ENCODE results near the gene PVR. TPM values are rescaled to one million over a fixed set of nuclear protein-coding genes. Genes with fewer than 3 reads are reported as not detected.

Gene PVR
- total and polyA plus RNA-seq, 4 donors = 11.4 to 49.0 (median 32.1) TPM

GRCh38 chr19:44694184-44694579 is 50.5 kb downstream of the PVR start:
- H3K4me1 ChIP-seq (ENCODE audit: control insufficient read depth in 4 of 4, insufficient read depth in 4 of 4, low read length in 3 of 4) = peaks cover 23 to 69% (median 63%) of the 10 kb centered on the region in 4 donors
- H3K27ac ChIP-seq (ENCODE audit: low read depth in 1 of 2, low read length in 2 of 2) = peak overlapping the region; percentile 63 to 64
- H3K4me3 ChIP-seq (ENCODE audit: low read depth in 1 of 3, low read length in 3 of 3) = no peak overlapping the region
- no peak for DNase-seq (ENCODE audit: low spot score)
- TF ChIP-seq RAD21 (IDR thresholded peaks at IDR 0.05) (peak in 1 of 2 donors; percentile 43), NR2F2 (IDR thresholded peaks at IDR 0.05) (no peak), CTCF (IDR thresholded peaks at IDR 0.05; ENCODE audit: low read depth, low read length, missing input control) (peak; percentile 23), HNF4G (IDR thresholded peaks at IDR 0.05) (no peak)
- H3K9ac ChIP-seq (ENCODE audit: low read depth in 1 of 2, low read length in 2 of 2) = no peak overlapping the region
- H3K27me3 ChIP-seq (ENCODE audit: control insufficient read depth in 4 of 4, insufficient read depth in 4 of 4, low read length in 3 of 4) = no peaks in the 10 kb centered on the region
- H3K9me3 ChIP-seq (ENCODE audit: control insufficient read depth in 4 of 4, low read length in 3 of 4) = no peaks in the 10 kb centered on the region
- H3K36me3 ChIP-seq (ENCODE audit: control insufficient read depth in 4 of 4, insufficient read depth in 3 of 4, low read depth in 1 of 4, low read length in 3 of 4) = no peaks in the 10 kb centered on the region
- WGBS = 45% methylated on average over 2 of the region's 2 CpGs

GRCh38 chr19:44696939-44697669 is 53.4 kb downstream of the PVR start:
- peaks cover 15 to 51% (median 47%) of the 10 kb centered on the region in 4 donors for H3K4me1 ChIP-seq (ENCODE audit: control insufficient read depth in 4 of 4, insufficient read depth in 4 of 4, low read length in 3 of 4)
- DNase-seq (ENCODE audit: low spot score) = no peak
- no peak for TF ChIP-seq JUND (IDR thresholded peaks at IDR 0.05)
- no peak for TF ChIP-seq HNF4G (IDR thresholded peaks at IDR 0.05)
- no peak for TF ChIP-seq RXRA (IDR thresholded peaks at IDR 0.05)
- TF ChIP-seq MAX (IDR thresholded peaks at IDR 0.05) = no peak
- TF ChIP-seq SP1 (IDR thresholded peaks at IDR 0.05) = no peak
- no peak for TF ChIP-seq RAD21 (IDR thresholded peaks at IDR 0.05)
- no peak for TF ChIP-seq YY1 (IDR thresholded peaks at IDR 0.05)
- TF ChIP-seq EGR1 (IDR thresholded peaks at IDR 0.05; ENCODE audit: low read depth in 2 of 2) = no peak
- TF ChIP-seq CTCF (IDR thresholded peaks at IDR 0.05; ENCODE audit: low read depth, low read length, missing input control) = no peak
- no peak for TF ChIP-seq NR2F2 (IDR thresholded peaks at IDR 0.05)
- TF ChIP-seq FOXA2 (IDR thresholded peaks at IDR 0.05) = no peak
- no peak for TF ChIP-seq FOXA1 (IDR thresholded peaks at IDR 0.05)
- no peak for TF ChIP-seq GABPA (IDR thresholded peaks at IDR 0.05 in 1 of 2, conservative IDR thresholded peaks at IDR 0.05 in 1 of 2)
- no peak for TF ChIP-seq ZBTB33 (IDR thresholded peaks at IDR 0.05)
- TF ChIP-seq TAF1 (conservative IDR thresholded peaks at IDR 0.05) = no peak
- TF ChIP-seq HNF4A (conservative IDR thresholded peaks at IDR 0.05) = no peak
- no peak for TF ChIP-seq ATF3 (IDR thresholded peaks at IDR 0.05)
- TF ChIP-seq REST (IDR thresholded peaks at IDR 0.05) = no peak
- no peak overlapping the region for H3K4me3 ChIP-seq (ENCODE audit: low read depth in 1 of 3, low read length in 3 of 3)
- no peaks in the 10 kb centered on the region for H3K9me3 ChIP-seq (ENCODE audit: control insufficient read depth in 4 of 4, low read length in 3 of 4)
- no peaks in the 10 kb centered on the region for H3K27me3 ChIP-seq (ENCODE audit: control insufficient read depth in 4 of 4, insufficient read depth in 4 of 4, low read length in 3 of 4)
- H3K9ac ChIP-seq (ENCODE audit: low read depth in 1 of 2, low read length in 2 of 2) = no peak overlapping the region
- peak overlapping the region in 1 of 2 donors; percentile 13 for H3K27ac ChIP-seq (ENCODE audit: low read depth in 1 of 2, low read length in 2 of 2)
- WGBS = 58% methylated on average over 22 of the region's 22 CpGs
- H3K36me3 ChIP-seq (ENCODE audit: control insufficient read depth in 4 of 4, insufficient read depth in 3 of 4, low read depth in 1 of 4, low read length in 3 of 4) = no peaks in the 10 kb centered on the region

Measured in liver (tissue), 9 donors.